A549 (cell line): ENCODE results near the gene TFF1. TPM values are rescaled to one million over a fixed set of nuclear protein-coding genes. Genes with fewer than 3 reads are reported as not detected.

ENCODE experiments used
- ATAC-seq, 2 experiments: fragments of 200-7000 bp in 1 of 2; fragments of >200 bp in 1 of 2; cut with Nextera tagmentation in 1 of 2; cut with Tn5 transposase in 1 of 2; 3 replicates each; pipeline versions ENCODE4 v1.8.0 to v1.9.1; 2018 to 2020; ENCODE audit warnings: mild to moderate bottlenecking in 1 of 2, moderate library complexity in 1 of 2
- CTCF ChIA-PET: fragments of 300-600 bp; sonication (Branson Sonifier 250); formaldehyde crosslinking; extraction: SDS; loops from one replicate; lab custom pipeline; 2021; ENCODE audit warnings: antibody characterized with exemption, inconsistent platforms; lab: Yijun Ruan, JAX
- POLR2A ChIA-PET: fragments of 350-600 bp; formaldehyde crosslinking; extraction: SDS; loops from one replicate; lab custom pipeline; 2021; ENCODE audit warnings: antibody characterized with exemption, inconsistent platforms; lab: Yijun Ruan, JAX
- DNase-seq, 2 experiments: peaks; one replicate each; pipeline versions ENCODE4 v3.0.0 to v3.0.0-alpha.2; 2011 to 2016; ENCODE audit warnings: low read depth in 1 of 2, low spot score in 1 of 2
- FAIRE-seq: peaks from 2 replicates; lab custom pipeline; 2011; peaks lifted over from hg19 to GRCh38; lab: Jason Lieb, UNC
- H3K27ac ChIP-seq, 2 experiments: fragments of >200 bp; sonication (Bioruptor Twin); formaldehyde crosslinking; 3 replicates each; pipeline ENCODE4 v1.5.1; 2016 to 2017
- H3K4me1 ChIP-seq: fragments of >200 bp; sonication (Bioruptor Twin); formaldehyde crosslinking; 3 replicates; pipeline ENCODE4 v1.6.1; 2016
- H3K4me2 ChIP-seq: fragments of >200 bp; sonication (Bioruptor Twin); formaldehyde crosslinking; 3 replicates; pipeline ENCODE4 v1.6.1; 2016
- H3K4me3 ChIP-seq: fragments of >200 bp; sonication (Bioruptor Twin); formaldehyde crosslinking; 3 replicates; pipeline ENCODE4 v1.5.1; 2016
- H3K9me3 ChIP-seq: fragments of >200 bp; sonication (Bioruptor Twin); formaldehyde crosslinking; 3 replicates; pipeline ENCODE4 v1.6.1; 2016
- ATOH8 ChIP-seq: fragments of 250-450 bp; sonication (Bioruptor Pico); IDR thresholded peaks from 2 replicates; pipeline ENCODE4 v1.5.0; 2020; ENCODE audit warnings: low read depth, mild to moderate bottlenecking, moderate library complexity
- BCL3 ChIP-seq: fragments of >200 bp; sonication (Bioruptor Twin); formaldehyde crosslinking; IDR thresholded peaks from 3 replicates; pipeline ENCODE4 v1.6.1; 2016
- CBX2 ChIP-seq: fragments of 200-600 bp; sonication (generic); IDR thresholded peaks from 2 replicates; pipeline ENCODE4 v1.6.1; 2016; ENCODE audit warnings: low read depth, mild to moderate bottlenecking, borderline replicate concordance
- CHD2 ChIP-seq: fragments of 150-350 bp; IDR thresholded peaks from 2 replicates; pipeline ENCODE4 v1.6.1; 2014; ENCODE audit warnings: low read length; ENCODE audit not compliant: partially characterized antibody
- HDAC2 ChIP-seq: fragments of 200-600 bp; sonication (generic); IDR thresholded peaks from 2 replicates; pipeline ENCODE4 v1.6.1; 2016
- HOXB5 ChIP-seq: fragments of 250-450 bp; sonication (Bioruptor Pico); IDR thresholded peaks from 2 replicates; pipeline ENCODE4 v1.5.0; 2020; ENCODE audit warnings: mild to moderate bottlenecking, moderate library complexity
- KDM5A ChIP-seq: fragments of 200-600 bp; sonication (generic); IDR thresholded peaks from 2 replicates; pipeline ENCODE4 v1.6.1; 2016; ENCODE audit warnings: antibody characterized with exemption, mild to moderate bottlenecking
- MAFK ChIP-seq: fragments of 450-650 bp; IDR thresholded peaks from 2 replicates; pipeline ENCODE4 v1.6.1; 2014; ENCODE audit not compliant: partially characterized antibody
- NPAS2 ChIP-seq: fragments of 250-450 bp; sonication (Bioruptor Pico); IDR thresholded peaks from 2 replicates; pipeline ENCODE4 v1.8.0; 2022; ENCODE audit warnings: mild to moderate bottlenecking, moderate library complexity, borderline replicate concordance
- POLR2A ChIP-seq: IDR thresholded peaks from 2 replicates; pipeline ENCODE4 v1.6.1; 2012; ENCODE audit warnings: mild to moderate bottlenecking, low read length
- RARB ChIP-seq: fragments of 250-450 bp; sonication (Bioruptor Pico); IDR thresholded peaks from 2 replicates; pipeline ENCODE4 v1.8.0; 2021; ENCODE audit warnings: mild to moderate bottlenecking, moderate library complexity
- REST ChIP-seq: fragments of 200-600 bp; sonication (generic); IDR thresholded peaks from 2 replicates; pipeline ENCODE4 v1.6.1; 2016; ENCODE audit warnings: antibody characterized with exemption, mild to moderate bottlenecking, moderate library complexity
- RFX5 ChIP-seq: fragments of 450-650 bp; IDR thresholded peaks from 2 replicates; pipeline ENCODE4 v1.7.1; 2014; ENCODE audit warnings: antibody characterized with exemption, mild to moderate bottlenecking, moderate library complexity
- RNF2 ChIP-seq: fragments of 200-600 bp; sonication (generic); IDR thresholded peaks from 2 replicates; pipeline ENCODE4 v1.6.1; 2016; ENCODE audit warnings: low read depth, mild to moderate bottlenecking, antibody characterized with exemption, moderate library complexity, borderline replicate concordance
- USF2 ChIP-seq: fragments of 450-650 bp; IDR thresholded peaks from 2 replicates; pipeline ENCODE4 v1.6.1; 2014; ENCODE audit warnings: antibody characterized with exemption
- ZFP36 ChIP-seq: fragments of 450-650 bp; IDR thresholded peaks from 2 replicates; pipeline ENCODE4 v1.6.1; 2014; ENCODE audit warnings: borderline replicate concordance; ENCODE audit not compliant: partially characterized antibody
- WGBS: methylation state at CpG from one replicate; pipeline ENCODE4 v1.1.6; 2017; ENCODE audit errors: missing lambda C conversion rate; 5-methylcytosine and 5-hydroxymethylcytosine counted together
- polyA plus RNA-seq, 4 experiments: library from polyadenylated mRNA; depleted of rRNA in 3 of 4; stranded (reverse); fragments of >200 nt; fragmentation: RNase III in 1 of 4; extraction: RNeasy Plus Mini Kit Qiagen cat#74134 plus additional on column Dnase treatment in 1 of 4; gene quantifications; 2 replicates in 3 of 4; 3 replicates in 1 of 4; pipeline ENCODE4 v1.2.3, GENCODE V29; 2011 to 2017
- TF ChIP-seq, protein P1 (sequence below): IDR thresholded peaks from 2 replicates; pipeline ENCODE4 v1.6.1; 2012
- TF ChIP-seq, protein P2 (sequence below): fragments of 250-450 bp; sonication (Bioruptor Pico); IDR thresholded peaks from 2 replicates; pipeline ENCODE4 v1.5.0; 2021; ENCODE audit warnings: mild to moderate bottlenecking, moderate library complexity, borderline replicate concordance

Gene TFF1
- polyA plus RNA-seq, 2 of the 4 experiments (the other 2 are of a cell fraction), result 1.0 to 5.8 TPM

GRCh38 chr21:42343101-42343500 lies 23.2 kb downstream of the TFF1 start (continued):
- TF ChIP-seq, protein P1, sequence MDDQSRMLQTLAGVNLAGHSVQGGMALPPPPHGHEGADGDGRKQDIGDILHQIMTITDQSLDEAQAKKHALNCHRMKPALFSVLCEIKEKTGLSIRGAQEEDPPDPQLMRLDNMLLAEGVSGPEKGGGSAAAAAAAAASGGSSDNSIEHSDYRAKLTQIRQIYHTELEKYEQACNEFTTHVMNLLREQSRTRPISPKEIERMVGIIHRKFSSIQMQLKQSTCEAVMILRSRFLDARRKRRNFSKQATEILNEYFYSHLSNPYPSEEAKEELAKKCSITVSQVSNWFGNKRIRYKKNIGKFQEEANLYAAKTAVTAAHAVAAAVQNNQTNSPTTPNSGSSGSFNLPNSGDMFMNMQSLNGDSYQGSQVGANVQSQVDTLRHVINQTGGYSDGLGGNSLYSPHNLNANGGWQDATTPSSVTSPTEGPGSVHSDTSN, result no peak
- no peak for TF ChIP-seq USF2

DNA sequence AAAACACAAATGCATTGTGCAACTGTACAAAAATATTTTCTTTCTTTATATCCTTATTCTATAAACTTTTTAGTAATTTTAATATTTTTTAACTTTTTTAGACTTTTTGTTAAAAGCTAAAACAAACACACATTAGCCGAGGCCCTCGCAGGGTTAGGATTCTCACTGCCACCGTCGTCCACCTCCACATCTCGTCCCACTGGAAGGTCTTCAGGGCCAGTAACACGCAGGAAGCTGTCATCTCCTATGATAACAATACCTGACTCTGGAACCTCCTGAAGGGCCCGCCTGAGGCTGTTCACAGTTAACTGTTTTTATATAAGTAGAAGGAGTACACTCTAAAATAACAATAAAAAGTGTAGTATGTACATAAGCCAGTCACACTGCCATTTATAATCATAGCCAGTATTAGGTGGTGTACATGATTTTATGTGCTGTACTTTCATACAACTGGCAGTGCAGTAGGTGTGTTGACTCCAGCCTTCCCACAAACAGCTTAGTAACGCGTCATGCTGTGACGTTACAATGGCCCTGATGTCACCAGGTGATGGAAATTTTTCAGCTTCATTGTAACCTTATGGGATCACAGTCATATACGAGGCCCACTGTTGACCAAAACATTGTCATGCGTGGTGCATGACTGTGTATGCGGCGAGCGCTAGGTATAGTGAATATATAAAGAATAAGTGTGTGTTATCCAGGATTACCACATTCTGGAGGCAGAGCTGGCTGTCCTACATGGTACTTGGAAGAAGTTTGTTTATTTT lies 24.4 kb downstream of the TFF1 start:
- ATAC-seq (no peak), DNase-seq (no peak), FAIRE-seq (no peak)
- no peak overlapping the region for H3K4me3 ChIP-seq
- no peak overlapping the region for H3K4me2 ChIP-seq
- no peak for TF ChIP-seq ZFP36
- TF ChIP-seq CBX2, result no peak
- TF ChIP-seq RNF2, result no peak
- TF ChIP-seq MAFK, result no peak
- TF ChIP-seq HOXB5 (CRISPR knock-in tag), result no peak
- no peak for TF ChIP-seq RARB (CRISPR knock-in tag)
- TF ChIP-seq ATOH8, result no peak
- TF ChIP-seq NPAS2 (CRISPR knock-in tag), result no peak
- TF ChIP-seq KDM5A, result no peak
- TF ChIP-seq REST, result no peak
- TF ChIP-seq HDAC2, result no peak
- TF ChIP-seq POLR2A, result no peak
- TF ChIP-seq BCL3, result no peak
- no peak for TF ChIP-seq CHD2
- no peak for TF ChIP-seq USF2
- TF ChIP-seq RFX5, result no peak
- TF ChIP-seq, protein P2, sequence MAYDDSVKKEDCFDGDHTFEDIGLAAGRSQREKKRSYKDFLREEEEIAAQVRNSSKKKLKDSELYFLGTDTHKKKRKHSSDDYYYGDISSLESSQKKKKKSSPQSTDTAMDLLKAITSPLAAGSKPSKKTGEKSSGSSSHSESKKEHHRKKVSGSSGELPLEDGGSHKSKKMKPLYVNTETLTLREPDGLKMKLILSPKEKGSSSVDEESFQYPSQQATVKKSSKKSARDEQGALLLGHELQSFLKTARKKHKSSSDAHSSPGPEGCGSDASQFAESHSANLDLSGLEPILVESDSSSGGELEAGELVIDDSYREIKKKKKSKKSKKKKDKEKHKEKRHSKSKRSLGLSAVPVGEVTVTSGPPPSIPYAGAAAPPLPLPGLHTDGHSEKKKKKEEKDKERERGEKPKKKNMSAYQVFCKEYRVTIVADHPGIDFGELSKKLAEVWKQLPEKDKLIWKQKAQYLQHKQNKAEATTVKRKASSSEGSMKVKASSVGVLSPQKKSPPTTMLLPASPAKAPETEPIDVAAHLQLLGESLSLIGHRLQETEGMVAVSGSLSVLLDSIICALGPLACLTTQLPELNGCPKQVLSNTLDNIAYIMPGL (CRISPR knock-in tag), result no peak
- H3K27ac ChIP-seq, result no peak overlapping the region
- no peaks in the 10 kb centered on the region for H3K4me1 ChIP-seq
- ChIA-PET CTCF (interaction anchor here (1.4 to 1.5 kb wide), 2 partner anchors 11 to 40 kb away, joined by 3 to 4 read pairs; no protein-coding TSS in a partner anchor), POLR2A (no interaction called here)
- WGBS, result 88% methylated on average over 15 of the region's 15 CpGs
- no peaks in the 10 kb centered on the region for H3K9me3 ChIP-seq
